Neural cell (in vitro differentiated cells): Measurements from ENCODE around the gene SYK.
"Not testable (repeated sequence)": the region's sequence is repeated elsewhere in the genome, so short reads cannot be mapped to it uniquely, and the experiment has no call there.

Source experiments
- CTCF ChIP-seq: fragments of 450-650 bp; IDR thresholded peaks from 2 replicates; pipeline ENCODE4 v1.5.1; 2014; ENCODE audit warnings: antibody characterized with exemption, mild to moderate bottlenecking, moderate library complexity; ENCODE audit not compliant: poor library complexity, severe bottlenecking
- EP300 ChIP-seq: fragments of 450-650 bp; conservative IDR thresholded peaks from 2 replicates; pipeline ENCODE4 v1.6.1; 2014; ENCODE audit warnings: antibody characterized with exemption, mild to moderate bottlenecking, moderate library complexity; ENCODE audit not compliant: poor library complexity, severe bottlenecking
- POLR2AphosphoS5 ChIP-seq: IDR thresholded peaks from 2 replicates; pipeline ENCODE4 v1.6.1; 2012
- RAD21 ChIP-seq: fragments of 450-650 bp; conservative IDR thresholded peaks from 2 replicates; pipeline ENCODE4 v1.6.1; 2014; ENCODE audit warnings: antibody characterized with exemption, mild to moderate bottlenecking, moderate library complexity
- TF ChIP-seq, protein P1 (sequence below): IDR thresholded peaks from 2 replicates; pipeline ENCODE4 v1.6.1; 2012; ENCODE audit warnings: borderline replicate concordance

DNA sequence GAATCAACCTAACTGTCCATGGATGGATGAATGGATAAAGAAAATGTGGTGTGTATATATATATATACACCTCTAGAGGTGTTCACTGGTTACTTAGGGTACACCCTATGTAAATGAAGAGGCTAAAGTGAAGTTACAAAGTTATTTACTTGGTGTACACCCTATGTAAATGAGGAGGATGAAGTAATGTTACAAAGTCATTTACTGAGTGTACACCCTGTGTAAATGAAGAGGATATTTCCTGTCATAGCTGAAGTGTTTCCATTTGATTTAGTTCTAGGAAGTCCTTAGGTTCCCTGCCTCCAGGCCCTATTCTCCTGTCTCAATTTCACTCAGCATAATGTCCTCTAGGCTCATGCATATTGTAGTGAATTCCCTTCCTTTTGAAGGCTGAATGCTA, 85.2 kb downstream of the SYK start:
- not testable (repeated sequence) for TF ChIP-seq POLR2AphosphoS5, CTCF, RAD21, EP300
- TF ChIP-seq, protein P1, sequence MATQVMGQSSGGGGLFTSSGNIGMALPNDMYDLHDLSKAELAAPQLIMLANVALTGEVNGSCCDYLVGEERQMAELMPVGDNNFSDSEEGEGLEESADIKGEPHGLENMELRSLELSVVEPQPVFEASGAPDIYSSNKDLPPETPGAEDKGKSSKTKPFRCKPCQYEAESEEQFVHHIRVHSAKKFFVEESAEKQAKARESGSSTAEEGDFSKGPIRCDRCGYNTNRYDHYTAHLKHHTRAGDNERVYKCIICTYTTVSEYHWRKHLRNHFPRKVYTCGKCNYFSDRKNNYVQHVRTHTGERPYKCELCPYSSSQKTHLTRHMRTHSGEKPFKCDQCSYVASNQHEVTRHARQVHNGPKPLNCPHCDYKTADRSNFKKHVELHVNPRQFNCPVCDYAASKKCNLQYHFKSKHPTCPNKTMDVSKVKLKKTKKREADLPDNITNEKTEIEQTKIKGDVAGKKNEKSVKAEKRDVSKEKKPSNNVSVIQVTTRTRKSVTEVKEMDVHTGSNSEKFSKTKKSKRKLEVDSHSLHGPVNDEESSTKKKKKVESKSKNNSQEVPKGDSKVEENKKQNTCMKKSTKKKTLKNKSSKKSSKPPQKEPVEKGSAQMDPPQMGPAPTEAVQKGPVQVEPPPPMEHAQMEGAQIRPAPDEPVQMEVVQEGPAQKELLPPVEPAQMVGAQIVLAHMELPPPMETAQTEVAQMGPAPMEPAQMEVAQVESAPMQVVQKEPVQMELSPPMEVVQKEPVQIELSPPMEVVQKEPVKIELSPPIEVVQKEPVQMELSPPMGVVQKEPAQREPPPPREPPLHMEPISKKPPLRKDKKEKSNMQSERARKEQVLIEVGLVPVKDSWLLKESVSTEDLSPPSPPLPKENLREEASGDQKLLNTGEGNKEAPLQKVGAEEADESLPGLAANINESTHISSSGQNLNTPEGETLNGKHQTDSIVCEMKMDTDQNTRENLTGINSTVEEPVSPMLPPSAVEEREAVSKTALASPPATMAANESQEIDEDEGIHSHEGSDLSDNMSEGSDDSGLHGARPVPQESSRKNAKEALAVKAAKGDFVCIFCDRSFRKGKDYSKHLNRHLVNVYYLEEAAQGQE, result not testable (repeated sequence)
